ENCODE results near the gene LCN2.
A peak's percentile ranks its signal among the peaks of the same experiment; 100 is the strongest.

Gene LCN2

GRCh38 chr9:128149951-128150593 lies 819 bp downstream of the LCN2 start:
- no peak for DNase-seq (ENCODE audit: low spot score)

DNA sequence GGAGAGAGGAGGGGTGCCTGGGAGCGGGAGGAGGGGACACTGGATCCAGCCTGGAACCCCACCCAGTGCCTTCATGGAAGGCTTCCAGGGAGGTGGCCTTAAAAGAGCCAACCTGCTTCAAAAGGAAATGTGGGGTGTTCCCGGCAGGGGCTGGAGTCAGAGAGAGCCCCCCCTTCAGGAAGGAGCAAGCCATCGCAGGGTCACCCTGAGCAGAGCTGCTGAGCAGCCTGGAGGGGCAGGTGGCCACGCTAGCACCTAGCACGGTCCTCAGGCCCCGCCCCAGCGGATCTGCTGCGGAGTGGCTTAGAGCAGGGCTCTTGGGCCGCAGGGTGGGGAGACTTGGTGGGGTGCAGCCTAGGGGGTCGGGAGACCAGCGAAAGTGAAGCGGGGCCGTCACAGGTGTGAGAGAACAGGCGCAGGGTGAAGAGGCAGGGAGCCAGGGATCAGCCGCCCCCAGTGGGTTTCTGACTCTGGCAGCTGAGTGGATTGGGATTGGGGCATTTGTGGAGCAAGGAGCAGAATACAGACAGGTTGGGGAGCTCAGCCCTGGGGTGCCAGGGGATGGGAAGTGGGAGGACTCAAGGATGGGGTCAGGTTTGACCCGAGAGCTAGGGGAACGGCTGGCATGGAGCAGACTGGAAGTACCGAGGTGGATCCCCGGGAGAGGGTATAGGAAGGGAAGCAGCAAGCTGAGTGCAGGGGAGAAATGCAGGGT lies 1.5 kb downstream of the LCN2 start:
- DNase-seq (ENCODE audit: low spot score): peak; percentile 59

DNA sequence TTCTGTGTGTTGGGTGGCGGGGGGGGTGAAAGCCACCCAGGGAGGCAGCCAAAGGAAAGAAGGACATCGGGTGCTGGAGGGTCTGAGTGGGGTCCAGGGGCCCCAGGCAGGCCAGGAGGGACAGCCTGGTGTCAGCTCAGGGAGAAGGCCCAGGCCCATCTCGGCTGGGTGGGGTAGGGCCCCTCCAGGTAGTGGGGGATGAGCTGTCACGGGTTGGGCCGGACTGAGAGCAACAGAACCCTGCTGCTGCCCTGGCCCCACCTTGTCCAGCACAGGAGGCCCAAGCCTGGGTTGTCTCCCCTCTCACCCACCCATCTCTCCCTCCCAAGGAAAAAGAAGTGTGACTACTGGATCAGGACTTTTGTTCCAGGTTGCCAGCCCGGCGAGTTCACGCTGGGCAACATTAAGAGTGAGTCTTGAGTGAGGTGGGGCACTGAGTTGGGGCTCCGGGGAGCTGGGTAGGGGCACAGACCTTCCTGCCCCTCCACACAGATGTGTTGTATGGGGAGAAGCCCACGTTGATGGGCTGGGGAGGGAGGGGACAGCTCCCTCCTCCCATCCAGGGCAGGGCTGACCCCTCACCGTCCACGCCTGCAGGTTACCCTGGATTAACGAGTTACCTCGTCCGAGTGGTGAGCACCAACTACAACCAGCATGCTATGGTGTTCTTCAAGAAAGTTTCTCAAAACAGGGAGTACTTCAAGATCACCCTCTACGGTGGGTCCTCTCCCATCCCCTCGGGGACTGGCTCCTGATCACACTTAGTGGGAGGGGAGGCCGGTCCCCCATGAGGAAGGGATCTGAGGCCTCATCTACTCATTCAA lies 2.3 kb downstream of the LCN2 start:
- DNase-seq (ENCODE audit: low spot score): no peak

- DNase-seq (ENCODE audit: low spot score): no peak
These were observed 3.1 kb downstream of the LCN2 start for GRCh38 chr9:128152133-128153059.

- DNase-seq (ENCODE audit: low spot score): no peak
These were observed 4.0 kb downstream of the LCN2 start for GRCh38 chr9:128153060-128153946.

GRCh38 chr9:128153947-128154695 lies 4.9 kb downstream of the LCN2 start:
- no peak for DNase-seq (ENCODE audit: low spot score)

DNA sequence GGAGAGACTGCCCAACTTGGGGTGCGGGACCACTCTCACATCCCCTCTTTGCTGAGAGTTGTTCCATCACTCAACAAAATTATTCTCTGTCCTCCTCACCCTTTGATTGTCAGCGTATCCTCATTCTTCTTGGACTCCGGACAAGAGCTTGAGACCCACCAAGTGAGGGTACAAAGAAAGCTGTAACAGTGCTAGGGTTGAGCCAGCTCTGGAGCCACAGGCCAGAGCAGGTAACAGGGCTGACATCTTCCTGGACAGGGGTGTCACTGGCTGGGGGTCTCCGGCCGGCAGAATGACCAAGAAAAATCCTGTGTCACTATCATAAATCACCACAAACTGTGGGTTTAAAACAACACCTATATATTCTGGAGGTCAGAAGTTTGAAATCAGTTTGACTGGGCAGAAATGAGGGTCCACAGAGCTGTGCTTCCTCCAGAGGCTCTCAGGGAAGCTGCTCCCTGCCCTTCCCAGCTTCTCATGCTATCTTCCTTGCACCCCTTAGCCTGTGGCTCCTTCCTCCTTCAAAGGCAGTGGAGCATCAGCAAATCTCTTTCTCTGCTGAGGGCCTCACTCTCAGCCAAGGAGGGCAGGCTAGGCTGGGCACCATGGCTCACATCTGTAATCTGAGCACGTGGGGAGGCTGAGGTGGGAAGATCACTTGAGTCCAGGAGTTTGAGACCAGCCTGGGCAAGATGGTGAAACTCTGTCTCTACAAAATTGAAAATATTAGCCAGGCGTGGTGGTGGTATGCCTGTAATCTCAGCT lies 6.7 kb downstream of the LCN2 start:
- DNase-seq (ENCODE audit: low spot score): no peak

GRCh38 chr9:128159522-128159783 lies 10.2 kb downstream of the LCN2 start:
- no peak for DNase-seq (ENCODE audit: low spot score)

DNA sequence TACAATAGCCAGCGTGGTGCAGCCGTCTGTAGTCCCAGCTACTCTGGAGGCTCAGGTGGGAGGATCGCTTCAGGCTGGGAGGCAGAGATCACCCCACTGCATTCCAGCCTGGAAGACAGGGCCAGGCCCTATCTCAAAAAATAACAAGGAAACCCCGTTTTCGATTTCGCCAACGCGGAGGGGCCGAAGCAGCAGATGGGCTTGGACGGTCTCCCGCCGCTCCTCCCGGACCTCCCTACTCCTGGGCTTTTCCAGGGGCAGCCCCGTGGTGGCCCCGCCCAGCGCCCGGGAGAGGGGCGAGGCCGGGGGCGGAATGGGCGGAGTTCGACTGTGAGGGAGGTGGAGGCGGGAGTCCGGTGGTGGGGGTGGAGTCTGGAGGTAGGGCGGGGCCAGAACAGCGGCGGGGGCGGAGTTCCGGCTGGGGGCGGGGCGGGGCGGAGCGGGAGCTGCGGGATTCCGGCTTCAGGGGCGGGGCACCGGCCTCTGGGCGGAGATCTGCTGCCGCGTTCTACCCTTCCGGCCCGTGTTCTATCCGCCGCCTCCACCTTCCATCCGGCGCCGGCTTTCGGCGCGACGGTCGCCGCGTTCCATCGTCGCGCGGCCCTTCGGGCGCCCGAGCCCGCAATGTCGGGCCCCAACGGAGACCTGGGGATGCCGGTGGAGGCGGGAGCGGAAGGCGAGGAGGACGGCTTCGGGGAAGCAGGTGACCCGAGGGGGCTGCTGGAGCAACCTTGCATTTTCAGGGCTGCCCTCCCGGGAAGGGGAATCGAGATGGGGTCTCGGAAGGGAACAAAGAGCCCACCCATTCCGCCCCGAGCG lies 10.7 kb downstream of the LCN2 start, which contains the start of gene BBLN:
BBLN (plus strand) TSS at position 482 of the 819 bp plus-strand sequence; CDS start at position 625, 143 bp downstream.
- DNase-seq (ENCODE audit: low spot score): peak; percentile 91

DNA sequence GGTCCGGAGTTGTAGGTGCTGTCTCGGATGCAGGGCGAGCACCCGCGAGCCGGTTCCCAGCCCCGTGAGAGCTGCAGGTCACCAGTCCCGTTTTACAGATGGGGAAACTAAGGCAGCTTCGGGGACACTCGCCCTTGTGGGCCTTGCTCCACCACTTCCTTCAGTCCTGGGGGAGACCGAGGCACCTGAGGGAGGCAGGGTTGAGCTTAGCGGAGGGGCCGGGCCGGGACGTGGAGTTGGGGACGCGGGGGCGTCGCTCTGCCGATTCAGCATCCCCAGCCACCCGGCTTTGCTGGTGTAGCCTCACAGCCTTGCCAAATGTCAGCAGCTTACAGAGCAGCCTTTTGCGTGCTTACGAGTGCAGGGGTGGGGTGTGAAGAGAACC lies 11.3 kb downstream of the LCN2 start:
- DNase-seq (ENCODE audit: low spot score): no peak

DNA sequence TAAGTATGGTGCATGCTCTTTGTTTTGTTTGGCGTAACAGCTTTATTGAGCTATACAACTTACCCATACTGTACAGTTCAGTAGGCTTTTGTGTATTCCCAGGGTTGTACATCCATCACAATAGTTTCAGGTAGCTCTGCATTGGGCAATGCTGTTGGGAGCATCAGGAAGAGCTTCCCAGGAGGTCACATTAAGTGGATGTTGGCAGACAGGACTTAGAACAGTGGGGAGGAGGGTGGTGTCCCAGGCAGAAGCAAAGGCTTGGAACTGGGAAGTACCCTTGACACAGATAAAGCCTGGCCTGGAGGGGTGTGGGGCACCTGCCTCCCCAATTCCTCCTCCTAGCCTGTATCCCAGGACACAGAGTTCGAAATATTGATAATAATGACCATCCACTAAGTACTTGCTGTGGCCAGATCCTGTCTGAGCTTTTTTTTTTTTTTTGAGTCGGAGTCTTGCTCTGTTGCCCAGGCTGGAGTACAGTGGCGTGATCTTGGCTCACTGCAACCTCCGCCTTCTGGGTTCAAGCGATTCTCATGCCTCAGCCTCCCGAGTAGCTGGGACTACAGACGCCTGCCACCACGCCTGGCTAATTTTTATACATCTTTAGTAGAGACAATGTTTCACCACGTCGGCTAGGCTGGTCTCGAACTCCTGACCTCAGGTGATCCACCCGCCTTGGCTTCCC lies 12.1 kb downstream of the LCN2 start:
- DNase-seq (ENCODE audit: low spot score): no peak

DNA sequence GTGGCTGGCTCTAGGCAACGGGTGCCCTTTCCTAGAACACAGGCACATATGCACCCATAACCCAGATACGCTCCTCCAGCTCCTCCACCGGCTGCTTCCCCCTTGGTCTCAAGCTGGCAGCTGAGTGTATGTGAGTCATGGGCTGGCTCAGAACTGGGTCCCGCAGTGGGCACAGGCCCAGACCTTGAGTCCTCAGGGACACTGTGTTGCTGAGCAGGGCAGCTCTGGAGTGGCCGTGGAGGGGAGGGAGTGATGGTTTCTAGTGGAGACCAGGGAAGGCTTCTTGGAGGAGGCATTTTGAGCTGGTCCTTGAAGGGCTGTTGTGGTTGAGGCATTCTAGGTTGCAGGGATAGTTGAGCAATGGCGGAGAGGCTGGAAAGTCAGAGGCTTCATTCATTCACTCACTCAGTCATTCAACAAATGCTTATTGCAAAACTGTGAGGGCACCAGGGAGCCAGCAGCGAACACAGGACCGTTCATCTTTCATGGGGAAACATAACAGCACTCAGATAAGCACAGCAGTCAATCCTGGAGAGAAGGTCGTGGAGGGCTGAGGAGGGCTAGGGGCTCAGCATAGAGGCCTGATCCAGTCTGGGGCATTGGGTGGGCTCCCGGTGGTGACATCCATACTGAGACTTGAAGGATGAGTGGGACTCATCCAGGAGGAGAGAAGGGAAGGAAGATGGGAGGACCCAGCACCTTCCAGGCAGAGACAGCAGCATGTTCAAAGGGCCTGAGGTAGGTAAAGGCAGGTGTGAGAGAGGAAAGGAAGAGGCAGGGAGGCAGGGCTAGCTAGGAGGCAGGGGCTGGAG lies 13.2 kb downstream of the LCN2 start:
- no peak for DNase-seq (ENCODE audit: low spot score)

DNA sequence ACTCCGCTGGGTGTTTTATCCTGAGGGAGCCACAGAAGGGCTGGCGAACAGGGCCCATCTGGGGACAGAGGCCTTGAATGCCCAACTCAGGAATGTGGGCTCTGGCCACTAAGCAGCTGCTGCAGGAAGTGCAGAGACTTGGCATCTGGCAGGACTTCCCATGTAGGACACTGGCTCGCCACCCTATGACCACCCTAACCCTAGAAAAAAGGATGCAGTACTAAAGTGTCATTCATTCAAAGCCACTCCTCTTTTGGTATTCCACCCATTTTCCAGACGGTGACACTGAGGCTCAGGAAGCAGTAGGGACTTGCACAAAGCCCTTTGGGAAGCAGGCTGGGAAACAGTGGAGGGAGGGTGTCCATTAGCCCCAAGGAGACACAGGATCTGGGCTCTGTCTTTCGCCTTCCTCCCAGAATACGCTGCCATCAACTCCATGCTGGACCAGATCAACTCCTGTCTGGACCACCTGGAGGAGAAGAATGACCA lies 13.8 kb downstream of the LCN2 start:
- DNase-seq (ENCODE audit: low spot score): no peak

DNA sequence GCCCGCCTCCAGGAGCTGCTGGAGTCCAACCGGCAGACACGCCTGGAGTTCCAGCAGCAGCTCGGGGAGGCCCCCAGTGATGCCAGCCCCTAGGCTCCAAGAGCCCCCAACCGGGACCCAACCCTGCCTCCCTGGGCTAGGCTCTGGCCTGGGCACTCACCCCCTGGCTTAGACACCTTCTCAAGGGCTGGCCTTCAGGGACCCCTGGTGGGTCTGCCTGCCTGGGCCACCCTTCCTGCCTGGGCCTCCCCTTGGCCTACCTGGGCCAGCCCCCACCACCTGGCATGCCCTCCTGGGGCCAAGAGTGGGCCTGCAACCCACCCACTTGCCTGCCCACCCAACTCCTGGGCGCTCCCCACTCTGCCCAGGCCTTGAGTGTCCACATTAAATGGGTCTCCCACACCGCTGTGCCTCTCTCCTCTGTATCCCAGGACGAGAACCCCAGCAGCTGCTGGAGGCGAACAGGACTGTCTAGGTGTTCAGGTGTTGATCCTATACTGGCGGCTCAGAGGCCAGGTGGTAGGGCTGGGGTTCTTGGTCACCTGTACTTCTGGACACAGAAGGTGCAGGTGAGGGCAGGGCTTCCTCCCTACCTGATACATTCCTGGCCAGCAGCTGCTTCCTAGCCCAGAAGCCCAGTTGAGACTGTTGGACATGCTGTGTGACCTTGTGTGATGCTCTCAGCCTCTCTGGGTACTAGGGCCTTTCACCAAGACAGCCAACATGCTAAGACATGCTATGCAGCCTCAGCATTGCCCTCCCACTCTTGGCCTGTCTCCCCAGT lies 14.5 kb downstream of the LCN2 start:
- DNase-seq (ENCODE audit: low spot score): no peak

GRCh38 chr9:128164307-128164885 lies 15.1 kb downstream of the LCN2 start:
- DNase-seq (ENCODE audit: low spot score): no peak
